SIG-M5 treated with dmso at 0.1 percent for 504 hours (cell line): ENCODE results near the gene RUNX3.
"Not testable (repeated sequence)": the region's sequence is repeated elsewhere in the genome, so short reads cannot be mapped to it uniquely, and the experiment has no call there.

ENCODE experiments used
- DNase-seq: peaks from one replicate; lab custom pipeline; 2025; ENCODE audit not compliant: unreplicated experiment; lab: John Stamatoyannopoulos, UW

RUNX3 gene

DNA sequence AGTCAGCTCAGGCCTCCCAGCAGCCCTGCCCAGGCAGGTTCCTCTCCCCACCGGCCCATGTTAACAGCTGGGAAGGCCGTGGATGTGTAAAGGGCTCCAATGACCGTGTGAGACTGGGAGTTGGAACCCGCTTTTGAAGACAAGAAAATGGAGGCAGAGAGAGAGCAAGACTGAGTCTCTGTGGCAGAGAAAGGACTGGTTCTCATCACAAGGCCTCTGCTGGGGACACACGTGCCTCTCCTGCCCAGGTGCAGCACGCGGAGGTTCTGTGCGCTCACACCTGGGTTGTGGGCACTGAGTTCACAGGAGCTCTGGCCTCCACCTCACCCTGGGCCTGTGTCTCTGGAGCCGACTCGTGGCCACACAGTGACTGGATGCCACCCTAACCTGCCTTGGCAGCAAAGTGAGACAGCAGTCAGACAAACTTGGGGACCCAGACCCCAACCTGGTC is 27.0 kb downstream of the RUNX3 start:
- DNase-seq = no peak

DNA sequence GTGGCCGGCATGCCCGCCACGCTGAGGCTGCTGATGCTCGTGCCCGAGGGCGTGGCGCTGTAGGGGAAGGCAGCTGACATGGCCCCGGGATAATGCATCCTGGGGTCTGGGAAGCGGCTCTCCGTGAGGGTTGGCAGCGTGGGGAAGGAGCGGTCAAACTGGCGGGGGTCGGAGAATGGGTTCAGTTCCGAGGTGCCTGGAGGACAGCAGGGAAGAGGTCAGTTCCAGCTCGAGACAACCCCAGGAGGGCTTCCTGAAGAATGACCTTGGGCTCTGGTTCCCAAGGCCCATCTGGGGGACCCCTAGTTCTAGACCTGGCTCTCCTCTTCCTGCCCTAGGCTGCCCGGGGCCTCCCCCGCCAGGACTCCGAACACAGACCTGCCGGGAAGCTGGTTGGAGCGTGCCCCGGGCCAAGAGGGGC is 27.6 kb downstream of the RUNX3 start:
- DNase-seq = no peak

- DNase-seq = no peak
Measured at GRCh38 chr1:24901791-24902470, 28.1 kb downstream of the RUNX3 start.

DNA sequence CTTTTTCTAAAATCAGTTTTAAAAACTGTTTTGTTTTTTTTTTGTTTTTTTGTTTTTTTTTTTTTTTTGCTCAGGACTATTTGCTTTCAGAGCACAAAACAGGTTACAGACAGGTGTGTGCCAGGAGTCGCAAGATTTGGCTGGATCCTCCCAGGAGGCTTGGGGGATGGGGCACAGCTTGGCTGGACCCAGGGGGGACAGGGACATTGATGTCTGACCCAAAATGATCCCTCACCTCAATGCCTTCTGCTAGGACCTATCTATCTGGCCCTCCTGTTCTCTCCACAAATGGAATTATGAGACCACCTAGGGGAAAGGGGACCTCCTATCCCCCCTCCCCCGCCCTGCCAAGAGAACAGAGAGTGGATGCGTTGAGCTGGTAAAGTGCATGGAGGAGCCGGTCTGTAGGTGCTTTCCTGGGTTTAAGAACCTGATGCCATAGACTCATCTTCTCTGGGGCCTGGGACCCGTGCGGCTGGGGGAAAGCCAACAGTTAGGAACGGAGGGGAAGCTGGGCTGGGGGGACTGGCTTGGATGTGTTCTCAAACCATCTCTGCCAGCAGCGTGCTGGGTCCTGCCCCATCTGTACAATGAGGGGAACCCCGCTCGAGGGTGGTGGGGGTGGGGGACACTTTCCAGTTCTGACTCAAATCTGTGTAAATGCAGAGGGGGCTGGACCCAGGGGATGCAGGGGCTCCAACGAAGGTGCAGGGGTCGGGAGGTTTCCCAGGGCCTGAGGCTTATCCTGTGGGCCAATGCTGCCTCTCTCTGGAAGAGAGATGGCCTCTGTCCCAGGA is 28.9 kb downstream of the RUNX3 start:
- no peak for DNase-seq

GRCh38 chr1:24900486-24900849 is 29.6 kb downstream of the RUNX3 start:
- no peak for DNase-seq

DNA sequence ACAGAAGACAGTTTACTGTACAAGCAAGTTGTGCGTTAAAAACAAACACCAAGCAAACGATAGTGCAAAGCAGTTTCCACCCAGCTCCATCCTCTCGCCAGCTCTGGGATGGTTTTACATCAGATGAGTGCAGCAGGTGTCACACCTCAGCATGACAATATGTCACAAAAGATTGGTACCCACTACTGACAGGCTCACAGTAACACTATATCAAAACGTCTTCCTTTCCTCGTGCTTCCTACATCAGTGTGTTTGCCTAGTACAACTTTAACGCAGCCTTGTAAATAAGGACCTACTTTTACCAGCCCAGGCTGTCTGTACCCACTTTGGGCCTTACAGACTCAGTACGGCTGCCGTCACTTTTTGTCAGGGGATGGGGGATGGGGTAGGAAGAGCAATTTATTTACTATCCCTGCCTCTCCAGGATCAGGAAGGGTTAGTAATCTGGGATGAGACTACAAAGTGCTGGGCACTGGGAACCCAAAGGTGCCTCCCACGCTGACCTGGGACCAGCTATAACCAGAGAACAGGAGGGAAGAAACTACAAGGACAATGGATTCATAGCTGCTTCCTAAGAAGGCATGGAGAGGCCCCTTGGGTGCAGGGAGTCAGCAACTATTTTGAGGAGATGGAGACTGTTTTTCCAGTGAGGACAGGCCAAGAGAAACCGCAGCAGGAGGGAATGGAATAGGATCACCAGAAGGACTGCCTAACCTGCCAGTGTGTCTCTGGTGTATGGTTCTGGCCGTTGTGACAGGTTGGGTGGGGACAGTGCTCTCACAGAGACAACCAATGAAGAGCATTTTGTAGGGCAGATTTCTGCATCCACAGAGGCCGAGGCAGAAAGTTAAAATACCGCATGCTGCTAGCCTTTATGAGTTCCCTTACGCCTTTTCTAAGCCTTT is 30.2 kb downstream of the RUNX3 start:
- DNase-seq = no peak

- no peak for DNase-seq
Measured at GRCh38 chr1:24898909-24899439, 31.1 kb downstream of the RUNX3 start.

- peak; percentile 27 for DNase-seq
Measured at GRCh38 chr1:24898152-24898908, 31.7 kb downstream of the RUNX3 start.

GRCh38 chr1:24897263-24898151 is 32.6 kb downstream of the RUNX3 start:
- DNase-seq = no peak

- DNase-seq = no peak
Measured at GRCh38 chr1:24896596-24897262, 33.3 kb downstream of the RUNX3 start.

- no peak for DNase-seq
Measured at GRCh38 chr1:24896176-24896575, 33.9 kb downstream of the RUNX3 start.

DNA sequence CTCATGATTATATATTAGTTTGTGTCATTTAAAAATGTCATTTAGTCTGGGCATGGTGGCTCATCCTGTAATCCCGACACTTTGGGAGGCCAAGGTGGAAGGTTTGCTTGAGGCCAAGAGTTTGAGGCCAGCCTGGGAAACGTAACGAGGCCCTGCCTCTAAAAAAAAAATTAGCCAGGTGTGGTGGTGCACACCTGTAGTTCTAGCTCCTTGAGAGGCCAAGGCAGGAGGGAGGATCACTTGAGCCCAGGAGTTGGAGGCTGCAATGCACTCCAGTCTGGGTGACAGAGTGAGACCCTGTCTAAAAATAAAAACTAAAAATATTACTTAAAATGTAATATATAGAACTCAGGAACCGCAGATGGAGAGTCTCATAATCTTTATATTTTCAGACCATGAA is 34.6 kb downstream of the RUNX3 start:
- no peak for DNase-seq

DNA sequence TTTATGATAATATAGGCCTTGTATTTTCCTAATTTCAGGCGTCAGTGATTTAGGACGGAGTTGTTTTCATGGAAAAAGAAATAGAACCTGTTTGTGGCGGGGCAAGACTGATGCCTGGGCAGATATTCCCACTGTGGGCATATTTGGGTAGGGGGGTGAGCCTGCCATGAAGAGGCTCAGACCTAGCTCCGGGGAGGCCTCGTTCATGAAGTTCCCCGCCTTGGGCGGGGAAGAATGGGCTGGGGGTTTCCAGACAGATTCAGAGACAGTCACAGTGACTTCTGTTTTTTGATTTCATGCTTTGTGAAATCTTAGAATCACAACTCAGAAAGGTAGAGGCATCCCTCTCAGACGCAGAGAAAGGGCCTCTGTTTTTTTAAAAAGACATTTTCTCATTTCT is 36.1 kb downstream of the RUNX3 start:
- DNase-seq = no peak

- DNase-seq = no peak
Measured at GRCh38 chr1:24893431-24893830, 36.6 kb downstream of the RUNX3 start.

DNA sequence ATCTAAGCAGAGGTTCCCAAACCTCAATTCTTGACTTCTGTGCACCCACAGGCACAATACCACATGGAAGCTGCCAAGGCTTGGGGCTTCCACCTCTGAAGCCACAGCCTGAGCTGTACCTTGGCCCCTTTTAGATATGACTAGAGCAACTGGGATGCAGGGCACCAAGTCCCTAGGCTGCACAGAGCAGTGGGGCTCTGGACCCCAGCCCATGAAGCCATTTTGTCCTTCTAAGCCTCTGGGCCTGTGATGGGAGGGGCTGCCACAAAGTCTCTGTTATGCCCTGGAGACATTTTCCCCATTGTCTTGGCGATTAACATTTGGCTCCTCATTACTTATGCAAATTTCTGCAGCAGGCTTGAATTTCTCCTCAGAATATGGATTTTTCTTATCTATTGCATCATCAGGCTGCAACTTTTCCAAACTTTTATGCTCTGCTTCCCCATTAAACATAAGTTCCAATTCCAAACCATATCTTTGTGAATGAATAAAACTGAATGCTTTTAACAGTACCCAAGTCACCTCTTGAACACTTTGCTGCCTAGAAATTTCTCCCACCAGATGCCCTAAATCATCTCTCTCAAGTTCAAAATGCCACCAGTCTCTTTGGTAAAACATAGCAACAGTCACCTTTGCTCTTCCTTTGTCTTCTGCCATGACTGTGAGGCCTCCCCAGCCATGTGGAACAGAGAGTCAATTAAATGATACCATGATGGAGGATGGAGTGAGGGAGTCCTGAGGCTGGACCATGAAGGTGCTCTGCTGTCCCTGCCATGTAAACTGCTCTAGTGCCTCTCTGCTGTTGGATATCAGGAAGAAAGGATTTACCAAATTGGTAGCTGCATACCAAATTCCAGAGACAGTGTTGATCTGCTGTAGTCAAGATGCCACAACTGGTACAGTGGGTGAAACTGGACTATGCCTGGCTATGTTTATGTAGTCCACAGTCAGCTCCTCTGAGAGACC is 37.6 kb downstream of the RUNX3 start:
- DNase-seq = no peak

- not testable (repeated sequence) for DNase-seq
Measured at GRCh38 chr1:24891367-24891766, 38.7 kb downstream of the RUNX3 start.

DNA sequence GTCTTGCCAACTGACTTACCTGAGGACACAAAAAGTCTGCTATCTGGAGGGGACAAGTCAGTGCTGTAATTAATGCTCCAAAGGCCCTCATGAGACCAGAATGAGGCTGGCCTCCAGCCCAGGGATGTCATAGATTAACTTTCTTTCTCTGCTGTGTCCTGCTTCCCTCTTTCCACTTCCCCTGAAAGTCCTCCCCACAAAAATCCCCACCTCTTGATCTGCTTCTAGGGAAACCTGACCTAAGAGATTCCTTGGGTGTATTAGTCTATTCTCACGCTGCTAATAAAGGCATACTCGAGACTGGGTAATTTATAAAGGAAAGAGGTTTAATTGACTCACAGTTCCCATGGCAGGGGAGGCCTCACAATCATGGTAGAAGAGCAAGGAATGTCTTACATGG is 39.2 kb downstream of the RUNX3 start:
- no peak for DNase-seq
